Fibroblast of the aortic adventitia (primary cell): ENCODE measurements around the gene HAPLN1. TPM values are rescaled to one million over a fixed set of nuclear protein-coding genes. Genes with fewer than 3 reads are reported as not detected.

Experiments used
- DNase-seq: peaks from one replicate; pipeline ENCODE4 v3.0.0-alpha.2; 2010; ENCODE audit warnings: low read depth
- H3K4me3 ChIP-seq: 2 replicates; pipeline ENCODE4 v1.5.1; 2011; ENCODE audit warnings: low read depth, mild to moderate bottlenecking, control low read depth, low read length, moderate library complexity
- CTCF ChIP-seq: IDR thresholded peaks from 2 replicates; pipeline ENCODE4 v1.5.1; 2011; ENCODE audit warnings: mild to moderate bottlenecking, low read length, control low read depth, inconsistent platforms; ENCODE audit not compliant: insufficient read depth
- total RNA-seq: library from RNA; depleted of rRNA; stranded (reverse); fragments of >200 nt; gene quantifications from 2 replicates; pipeline ENCODE4 v1.2.3, GENCODE V29; 2012; ENCODE audit warnings: low replicate concordance

The HAPLN1 gene
- total RNA-seq, 1 donor: 1.3 TPM

GRCh38 chr5:83721953-83722901, 1.6 kb upstream of the HAPLN1 start:
- DNase-seq: peak; percentile 68
- TF ChIP-seq CTCF: peak; percentile 38
- H3K4me3 ChIP-seq: peak overlapping the region; percentile 75

- no peak for TF ChIP-seq CTCF
- no peak overlapping the region for H3K4me3 ChIP-seq
- no peak for DNase-seq
Measured at GRCh38 chr5:83718936-83719495, 1.6 kb downstream of the HAPLN1 start.

GRCh38 chr5:83718195-83718825, 2.3 kb downstream of the HAPLN1 start:
- H3K4me3 ChIP-seq: no peak overlapping the region
- peak; percentile 90 for TF ChIP-seq CTCF
- peak; percentile 86 for DNase-seq

GRCh38 chr5:83715236-83716065, 5.2 kb downstream of the HAPLN1 start:
- no peak overlapping the region for H3K4me3 ChIP-seq
- no peak for DNase-seq
- no peak for TF ChIP-seq CTCF

- no peak for DNase-seq
- no peak for TF ChIP-seq CTCF
- H3K4me3 ChIP-seq: no peak overlapping the region
Measured at GRCh38 chr5:83714810-83715209, 5.8 kb downstream of the HAPLN1 start.

GRCh38 chr5:83711982-83712601, 8.6 kb downstream of the HAPLN1 start:
- H3K4me3 ChIP-seq: no peak overlapping the region
- DNase-seq: peak; percentile 65
- peak; percentile 72 for TF ChIP-seq CTCF
